Medulla oblongata (tissue), 1 donor: Measurements from ENCODE around the gene JAK1.
"Not testable (repeated sequence)": the region's sequence is repeated elsewhere in the genome, so short reads cannot be mapped to it uniquely, and the experiment has no call there.

ENCODE experiments used
- DNase-seq: peaks from one replicate; pipeline ENCODE4 v3.0.0-alpha.2; 2015; ENCODE audit errors: extremely low spot score

JAK1 gene

DNA sequence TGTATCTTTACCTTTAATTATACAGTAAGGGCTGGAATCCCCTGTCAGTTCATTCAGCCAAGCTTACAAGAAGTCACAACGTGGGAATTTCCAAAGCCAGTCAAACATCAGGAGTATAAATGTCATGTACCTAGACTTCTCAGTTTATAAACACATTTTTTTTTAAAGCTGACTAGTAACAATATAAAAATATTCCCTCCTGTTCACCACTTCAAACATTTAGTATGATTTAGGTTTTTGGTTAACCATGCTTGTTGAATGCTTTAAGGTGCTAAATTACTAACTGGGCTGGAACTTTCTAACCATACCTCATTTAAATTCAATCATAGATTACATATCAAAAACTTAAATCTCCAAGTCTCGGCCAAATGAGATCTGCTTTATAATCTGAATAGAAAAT, 44.0 kb downstream of the JAK1 start:
- DNase-seq, result no peak

DNA sequence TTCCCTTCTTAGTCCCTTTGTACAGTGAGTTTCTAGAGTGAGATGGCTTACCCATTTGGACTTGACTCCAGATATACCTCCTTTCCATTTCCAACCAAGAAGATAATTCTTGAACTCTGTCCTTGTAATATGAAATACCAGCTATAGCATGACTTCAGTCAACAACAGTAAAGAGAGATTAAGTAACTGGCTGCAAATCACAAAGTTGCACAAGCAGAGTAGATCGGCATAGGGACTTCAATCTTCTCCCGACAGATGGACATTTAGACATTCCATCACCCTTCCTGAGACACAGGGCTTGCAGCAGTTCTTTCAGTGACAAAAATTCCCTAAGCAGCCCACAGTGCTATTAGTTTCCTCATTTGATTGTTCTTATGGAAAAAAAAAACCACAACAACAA, 44.6 kb downstream of the JAK1 start:
- DNase-seq, result no peak

DNA sequence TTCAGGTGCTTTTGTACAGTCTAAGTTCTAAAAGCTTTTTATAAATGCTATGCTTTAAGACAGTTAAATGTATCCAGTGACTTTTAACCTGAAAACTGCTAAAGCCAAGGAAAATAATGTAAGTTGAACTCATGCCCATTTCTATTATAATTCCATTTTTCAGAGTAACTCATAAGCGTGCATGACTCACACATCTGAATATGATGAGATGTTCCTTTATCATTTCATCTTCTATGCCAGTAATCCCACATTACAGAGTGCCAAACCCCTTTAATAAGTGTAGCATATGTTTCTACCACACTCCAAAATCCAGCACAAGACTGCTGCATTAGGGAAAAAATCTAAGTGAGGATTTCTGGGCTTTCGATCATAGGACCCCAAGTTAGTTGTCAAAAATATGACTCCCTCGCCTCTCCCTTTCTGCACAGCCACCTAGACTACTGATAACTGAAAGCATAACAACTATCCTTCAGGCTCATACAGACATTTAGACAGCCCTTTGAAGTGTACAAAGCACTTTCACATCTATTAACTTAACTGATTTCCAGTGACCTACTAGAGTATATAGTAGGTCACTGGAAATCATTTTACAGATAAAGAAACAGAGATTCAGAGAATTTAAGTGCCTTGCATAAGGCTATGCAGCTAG, 45.3 kb downstream of the JAK1 start:
- DNase-seq, result no peak

DNA sequence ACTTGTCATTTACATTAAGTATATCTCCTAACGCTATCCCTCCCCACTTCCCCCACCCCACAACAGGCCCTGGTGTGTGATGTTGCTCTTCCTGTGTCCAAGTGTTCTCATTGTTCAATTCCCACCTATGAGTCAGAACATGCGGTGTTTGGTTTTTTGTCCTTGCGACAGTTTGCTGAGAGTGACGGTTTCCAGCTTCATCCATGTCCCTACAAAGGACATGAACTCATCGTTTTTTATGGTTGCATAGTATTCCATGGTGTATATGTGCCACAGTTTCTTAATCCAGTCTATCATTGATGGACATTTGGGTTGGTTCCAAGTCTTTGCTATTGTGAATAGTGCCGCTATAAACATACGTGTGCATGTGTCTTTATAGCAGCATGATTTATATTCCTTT, 47.2 kb downstream of the JAK1 start:
- not testable (repeated sequence) for DNase-seq

- no peak for DNase-seq
Observed at GRCh38 chr1:64917907-64918306, 48.4 kb downstream of the JAK1 start.

- peak; percentile 21 for DNase-seq
Observed at GRCh38 chr1:64917328-64917861, 49.0 kb downstream of the JAK1 start.

- DNase-seq, result no peak
Observed at GRCh38 chr1:64915381-64916274, 50.7 kb downstream of the JAK1 start.

GRCh38 chr1:64913361-64914015, 52.9 kb downstream of the JAK1 start:
- DNase-seq, result no peak

DNA sequence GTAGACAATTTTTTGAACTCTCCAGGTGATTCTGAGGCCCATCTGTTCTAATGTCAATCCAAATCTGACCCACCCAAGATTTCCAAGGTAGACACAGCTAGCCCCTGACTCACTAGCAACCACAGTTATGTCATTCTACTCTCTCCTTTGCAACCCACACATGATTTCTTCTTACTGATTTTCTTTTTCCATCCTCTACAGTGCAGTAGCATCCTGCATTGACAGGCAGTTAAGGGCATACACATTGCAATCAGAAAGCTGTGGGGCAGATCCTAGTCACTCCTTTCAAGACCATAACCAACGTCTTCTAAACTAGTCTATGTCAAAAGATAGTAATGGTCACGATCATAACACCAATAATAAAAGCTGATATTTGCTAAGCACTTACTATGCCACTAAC, 54.2 kb downstream of the JAK1 start:
- DNase-seq, result no peak

DNA sequence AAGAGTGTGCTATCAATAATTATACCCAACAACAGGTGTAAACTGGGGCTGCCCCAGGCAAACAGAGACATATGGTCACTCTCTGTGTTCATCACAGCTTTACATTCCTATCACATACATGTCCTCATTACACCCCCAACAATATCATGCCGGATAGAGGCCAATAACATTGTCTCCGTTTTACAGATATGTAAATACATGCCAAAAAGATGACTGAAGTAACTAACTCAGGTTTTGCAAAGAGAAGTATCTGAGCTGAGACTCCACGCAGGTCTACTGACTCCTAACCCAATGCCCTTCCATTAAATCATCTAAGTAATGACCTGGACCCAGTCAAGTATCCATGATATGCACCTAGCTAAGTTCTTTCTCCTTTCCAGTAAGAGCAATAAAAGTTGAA, 55.0 kb downstream of the JAK1 start:
- no peak for DNase-seq

DNA sequence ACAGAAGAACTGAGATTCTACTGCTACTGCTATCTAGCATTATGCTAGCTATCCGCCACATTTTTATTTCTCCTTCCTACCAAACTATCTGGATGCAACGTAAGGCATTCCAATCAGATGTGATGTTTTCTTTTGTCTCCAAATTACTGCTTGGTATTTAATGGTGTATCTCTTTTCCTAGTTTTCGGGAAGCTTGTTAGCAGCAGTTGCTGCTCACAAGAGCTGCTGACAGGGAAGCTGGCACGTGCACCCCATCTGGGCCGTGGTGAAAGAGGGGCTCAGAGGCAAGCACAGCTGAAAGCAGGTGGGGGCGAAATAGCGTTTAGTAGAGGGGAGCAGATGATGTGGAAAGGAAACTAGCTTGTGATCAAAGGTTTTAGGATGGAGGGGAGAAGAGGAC, 57.3 kb downstream of the JAK1 start:
- DNase-seq, result no peak

GRCh38 chr1:64908575-64908974, 57.8 kb downstream of the JAK1 start:
- no peak for DNase-seq

DNA sequence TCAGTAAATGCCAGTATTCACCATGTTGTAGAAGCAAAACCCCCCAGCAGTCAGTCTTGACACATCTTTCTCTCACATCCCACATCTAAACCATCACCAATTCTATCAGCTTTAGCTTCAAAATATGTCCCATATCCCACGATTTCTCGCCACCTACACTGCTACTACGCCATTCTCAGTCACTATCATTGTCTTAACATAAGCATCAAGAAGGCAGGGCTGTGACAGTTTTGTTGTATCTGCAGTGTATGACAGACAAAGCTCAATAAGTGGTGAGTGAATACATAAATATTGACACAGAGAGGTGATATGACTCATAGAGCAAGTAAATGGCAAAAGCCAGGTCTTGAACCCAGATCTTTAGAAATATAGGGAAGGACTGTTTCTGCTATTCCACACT, 59.9 kb downstream of the JAK1 start:
- DNase-seq, result no peak

DNA sequence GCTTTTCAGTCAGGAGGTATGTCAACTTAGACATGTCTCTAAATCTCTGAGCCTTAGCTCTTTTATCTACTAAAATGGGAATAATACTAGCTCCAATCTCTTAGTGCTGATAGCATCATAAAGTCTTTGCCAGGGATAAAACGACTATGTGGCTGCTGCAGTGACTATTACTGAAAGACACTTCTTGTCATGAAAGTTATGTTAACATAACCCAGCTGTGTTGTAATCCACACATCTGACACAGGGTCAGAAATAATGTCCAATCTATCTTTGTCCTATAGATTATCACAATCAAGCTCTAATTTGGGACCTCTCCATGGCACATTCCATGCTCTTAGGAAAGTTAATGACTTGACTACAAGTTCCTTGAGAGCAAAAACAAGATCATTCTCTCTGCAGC, 62.8 kb downstream of the JAK1 start:
- no peak for DNase-seq

DNA sequence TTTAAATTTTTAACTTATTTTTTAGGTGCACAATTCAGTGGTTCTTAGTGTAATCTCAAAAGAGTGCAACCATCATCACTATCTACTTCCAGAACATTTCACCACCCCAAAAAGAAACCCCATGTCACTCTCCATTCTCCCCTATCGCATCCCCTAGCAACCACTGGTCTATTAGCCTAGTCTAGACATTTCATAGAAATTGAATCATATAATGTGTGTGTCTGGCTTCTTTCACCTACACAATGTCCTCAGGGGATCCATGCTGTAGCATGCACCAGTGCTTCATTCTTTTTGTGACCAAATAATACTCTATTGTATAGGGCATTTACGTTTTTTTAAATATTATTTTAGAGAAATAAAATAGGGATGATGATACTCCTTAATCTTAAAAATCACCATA, 64.7 kb downstream of the JAK1 start:
- no peak for DNase-seq

DNA sequence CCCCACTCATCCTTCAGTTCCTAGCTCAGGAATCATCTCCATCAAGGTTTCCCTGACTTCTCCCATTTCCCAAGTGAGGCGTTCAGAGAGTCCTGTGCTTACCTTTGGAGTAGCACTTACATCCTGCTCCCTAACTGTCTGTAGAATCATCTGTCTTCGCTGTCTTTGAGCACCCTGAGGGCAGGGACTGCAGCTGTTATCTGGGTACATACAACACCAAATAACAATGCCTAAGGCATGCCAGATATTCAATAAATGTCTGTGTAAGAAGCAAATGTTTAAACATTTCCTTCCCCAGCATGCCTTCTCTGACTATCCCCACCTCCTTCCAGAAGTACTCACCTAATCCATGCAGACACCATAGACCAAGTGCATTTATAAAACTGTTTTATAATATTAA, 65.4 kb downstream of the JAK1 start:
- no peak for DNase-seq

GRCh38 chr1:64898107-64898861, 68.1 kb downstream of the JAK1 start:
- peak; percentile 48 for DNase-seq

DNA sequence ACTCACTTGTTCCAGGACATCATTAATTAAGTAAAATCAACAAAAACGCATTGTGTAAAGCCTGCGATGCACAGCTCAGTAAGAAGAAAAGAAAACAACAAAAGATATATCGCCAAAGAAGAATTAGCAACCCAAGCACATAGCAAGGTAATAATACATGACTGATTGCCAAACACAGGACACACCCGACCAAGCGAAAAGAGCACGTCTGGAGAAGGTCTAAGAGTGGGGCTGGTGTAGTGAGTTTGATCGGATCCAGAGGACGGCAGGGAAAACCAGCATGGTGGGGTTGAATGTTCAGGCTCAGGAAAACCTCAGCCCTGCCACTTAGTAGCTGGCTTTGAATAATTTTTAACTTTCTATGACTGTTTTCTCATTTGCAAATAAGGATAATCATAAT, 69.8 kb downstream of the JAK1 start:
- no peak for DNase-seq

- DNase-seq, result no peak
Observed at GRCh38 chr1:64895500-64895899, 70.8 kb downstream of the JAK1 start.

DNA sequence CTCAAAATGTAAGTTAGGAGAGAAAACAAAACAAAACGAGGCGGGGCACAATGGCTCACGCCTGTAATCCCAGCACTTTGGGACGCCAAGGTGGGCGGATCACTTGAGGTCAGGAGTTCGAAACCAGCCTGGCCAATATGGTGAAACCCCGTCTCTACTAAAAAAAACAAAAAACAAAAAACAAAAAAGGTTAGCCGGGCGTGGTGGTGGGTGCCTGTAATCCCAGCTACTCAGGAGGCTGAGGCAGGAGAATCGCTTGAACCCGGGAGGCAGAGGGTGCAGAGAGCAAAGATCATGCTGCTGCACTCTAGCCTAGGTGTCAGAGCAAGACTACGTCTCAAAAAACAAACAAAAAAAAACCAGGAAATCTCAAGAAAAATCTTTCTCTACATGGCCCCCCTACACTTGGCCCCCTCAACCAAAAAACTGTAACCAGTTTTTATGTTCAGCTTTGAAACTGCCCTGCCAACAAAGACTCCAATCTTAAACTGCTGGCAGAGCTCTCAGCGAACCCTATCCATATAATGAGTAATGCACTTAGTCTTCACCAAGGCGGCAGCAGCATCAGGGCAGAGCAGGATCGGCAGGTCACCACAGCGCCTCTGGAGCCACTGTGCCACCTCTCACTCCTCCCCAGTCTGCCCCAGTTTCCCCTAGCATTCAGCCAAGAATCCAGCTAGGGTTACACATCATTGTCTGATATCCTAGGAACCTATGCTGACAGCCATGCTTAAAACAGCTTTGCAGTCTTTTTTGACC, 71.7 kb downstream of the JAK1 start:
- no peak for DNase-seq

- DNase-seq, result no peak
Observed at GRCh38 chr1:64893921-64894320, 72.4 kb downstream of the JAK1 start.
